GM12878 (cell line): Measurements from ENCODE around the gene ST6GALNAC3. TPM values are rescaled to one million over a fixed set of nuclear protein-coding genes. Genes with fewer than 3 reads are reported as not detected.

Experiments
- ATAC-seq: fragments of 200-7000 bp; cut with Tn5 transposase; 3 replicates; pipeline ENCODE4 v1.9.1; 2020; ENCODE audit warnings: mild to moderate bottlenecking, moderate library complexity
- BruUV-seq: library from RNA; stranded (reverse); fragments of 400-500 nt; replicated peaks from 2 replicates; lab custom pipeline; 2021; lab: Mats Ljungman, UMichigan
- CTCF ChIA-PET: fragments of 300-600 bp; sonication (Branson Sonifier 250); formaldehyde crosslinking; extraction: SDS; loops from one replicate; lab custom pipeline; 2021; ENCODE audit warnings: inconsistent platforms; lab: Yijun Ruan, JAX
- POLR2A ChIA-PET: fragments of 350-600 bp; formaldehyde crosslinking; extraction: SDS; loops from one replicate; lab custom pipeline; 2021; ENCODE audit warnings: inconsistent platforms; lab: Charles Lee
- RAD21 ChIA-PET: fragments of 300-600 bp; sonication (Branson Sonifier 250); formaldehyde crosslinking; loops from one replicate; lab custom pipeline; 2023; ENCODE audit warnings: antibody characterized with exemption; ENCODE audit not compliant: unreplicated experiment; lab: Charles Lee
- SMC1A ChIA-PET: fragments of 300-600 bp; sonication (Branson Sonifier 250); formaldehyde crosslinking; loops from one replicate; lab custom pipeline; 2023; ENCODE audit not compliant: unreplicated experiment, uncharacterized antibody; lab: Charles Lee
- DNase-seq: peaks from one replicate; pipeline ENCODE4 v3.0.0-alpha.2; 2011; ENCODE audit warnings: low read depth, low spot score
- FAIRE-seq: peaks from 3 replicates; lab custom pipeline; 2011; peaks lifted over from hg19 to GRCh38; lab: Jason Lieb, UNC
- H2AFZ ChIP-seq: 2 replicates; pipeline ENCODE4 v1.6.0; 2011; ENCODE audit warnings: low read depth, low read length, control low read depth; ENCODE audit not compliant: control insufficient read depth
- H3K27ac ChIP-seq: 2 replicates; pipeline ENCODE4 v1.5.1; 2011; ENCODE audit warnings: control low read depth; ENCODE audit not compliant: control insufficient read depth, insufficient read depth
- H3K27me3 ChIP-seq, 2 experiments: replicated peaks in 1 of 2; 2 replicates each; pipeline versions ENCODE4 v1.6.0 to v1.6.1; 2011; ENCODE audit warnings: low read length in 1 of 2; ENCODE audit not compliant: control insufficient read depth in 2 of 2, insufficient read depth in 2 of 2
- H3K36me3 ChIP-seq, 2 experiments: 2 replicates each; pipeline ENCODE4 v1.5.1; 2011; ENCODE audit warnings: low read length in 1 of 2; ENCODE audit not compliant: control insufficient read depth in 2 of 2, insufficient read depth in 2 of 2
- H3K4me1 ChIP-seq: 2 replicates; pipeline ENCODE4 v1.6.1; 2011; ENCODE audit warnings: mild to moderate bottlenecking, low read length, moderate library complexity, mixed read lengths; ENCODE audit not compliant: control insufficient read depth, insufficient read depth
- H3K4me2 ChIP-seq: 2 replicates; pipeline ENCODE4 v1.6.0; 2011; ENCODE audit warnings: control low read depth; ENCODE audit not compliant: control insufficient read depth, insufficient read depth
- H3K4me3 ChIP-seq: fragments of 200-600 bp; sonication (generic); 2 replicates; pipeline ENCODE4 v1.5.1; 2016
- H3K79me2 ChIP-seq: 2 replicates; pipeline ENCODE4 v1.6.0; 2011; ENCODE audit warnings: low read length; ENCODE audit not compliant: control insufficient read depth, insufficient read depth
- H3K9ac ChIP-seq: 2 replicates; pipeline ENCODE4 v1.8.0; 2011; ENCODE audit warnings: low read length, control low read depth, mixed read lengths; ENCODE audit not compliant: control insufficient read depth, insufficient read depth
- H3K9me3 ChIP-seq: replicated peaks from 3 replicates; pipeline ENCODE4 v1.5.1; 2011; ENCODE audit warnings: mild to moderate bottlenecking, low read length; ENCODE audit not compliant: control insufficient read depth, insufficient read depth
- H4K20me1 ChIP-seq: 2 replicates; pipeline ENCODE4 v1.6.0; 2011; ENCODE audit not compliant: control insufficient read depth, insufficient read depth
- ASH2L ChIP-seq: fragments of 300-600, 200-600 bp; sonication (generic); IDR thresholded peaks from 2 replicates; pipeline ENCODE4 v1.6.1; 2017; ENCODE audit warnings: low read depth, mild to moderate bottlenecking, borderline replicate concordance
- BHLHE40 ChIP-seq, 2 experiments: fragments of 450-650 bp in 1 of 2; IDR thresholded peaks; 2 replicates each; pipeline ENCODE4 v1.6.1; 2011 to 2017; ENCODE audit warnings: low read depth in 2 of 2, borderline replicate concordance in 1 of 2, improper control_type of control experiment in 1 of 2, low read length in 1 of 2, mild to moderate bottlenecking in 1 of 2
- FOXM1 ChIP-seq: IDR thresholded peaks from 2 replicates; pipeline ENCODE4 v1.6.1; 2012; ENCODE audit warnings: low read depth, mild to moderate bottlenecking, inconsistent platforms, low read length, moderate library complexity
- HCFC1 ChIP-seq: fragments of 150-350 bp; IDR thresholded peaks from 2 replicates; pipeline ENCODE4 v1.6.1; 2014; ENCODE audit warnings: low read length
- HDGF ChIP-seq: fragments of 450-650 bp; IDR thresholded peaks from 2 replicates; pipeline ENCODE4 v1.6.1; 2016; ENCODE audit warnings: antibody characterized with exemption
- KAT2A ChIP-seq: conservative IDR thresholded peaks from 2 replicates; pipeline ENCODE4 v1.6.1; 2011; ENCODE audit warnings: low read depth, low read length; ENCODE audit not compliant: control insufficient read depth
- KDM1A ChIP-seq: fragments of 200-600 bp; sonication (generic); IDR thresholded peaks from 2 replicates; pipeline ENCODE4 v1.6.1; 2016; ENCODE audit warnings: borderline replicate concordance
- MTA2 ChIP-seq: fragments of 450-650 bp; IDR thresholded peaks from 2 replicates; pipeline ENCODE4 v1.6.1; 2016; ENCODE audit warnings: low read depth, mild to moderate bottlenecking, moderate library complexity
- NFYA ChIP-seq: IDR thresholded peaks from 2 replicates; pipeline ENCODE4 v1.6.1; 2011; ENCODE audit warnings: low read depth, mild to moderate bottlenecking, low read length, improper control_type of control experiment, borderline replicate concordance
- PAX8 ChIP-seq: fragments of 450-650 bp; IDR thresholded peaks from 2 replicates; pipeline ENCODE4 v1.6.1; 2017; ENCODE audit warnings: mild to moderate bottlenecking, moderate library complexity
- POU2F2 ChIP-seq: IDR thresholded peaks from 3 replicates; pipeline ENCODE4 v1.6.1; 2011; ENCODE audit warnings: low read depth, mild to moderate bottlenecking, low read length, borderline replicate concordance
- RAD21 ChIP-seq: IDR thresholded peaks from 2 replicates; pipeline ENCODE4 v1.6.1; 2011; ENCODE audit warnings: mild to moderate bottlenecking, low read depth, low read length, moderate library complexity; ENCODE audit not compliant: insufficient read depth
- RB1 ChIP-seq: fragments of 450-650 bp; formaldehyde crosslinking; IDR thresholded peaks from 2 replicates; pipeline ENCODE4 v1.6.1; 2017; ENCODE audit warnings: mild to moderate bottlenecking, borderline replicate concordance
- RBBP5 ChIP-seq: fragments of 200-600 bp; sonication (generic); conservative IDR thresholded peaks from 2 replicates; pipeline ENCODE4 v1.6.1; 2016
- RELA ChIP-seq: fragments of 450-650 bp; IDR thresholded peaks from 2 replicates; pipeline ENCODE4 v1.8.0; 2014; ENCODE audit warnings: borderline replicate concordance; ENCODE audit not compliant: partially characterized antibody
- SMARCA5 ChIP-seq: fragments of 450-650 bp; IDR thresholded peaks from 2 replicates; pipeline ENCODE4 v1.6.1; 2017; ENCODE audit warnings: mild to moderate bottlenecking
- ZBED1 ChIP-seq: IDR thresholded peaks from 2 replicates; pipeline ENCODE4 v1.6.1; 2016; ENCODE audit warnings: borderline replicate concordance
- WGBS: methylation state at CpG from one replicate; pipeline ENCODE4 v1.1.6; 2016; ENCODE audit warnings: low lambda C conversion rate; ENCODE audit not compliant: insufficient replicate concordance, insufficient coverage; ENCODE audit errors: missing lambda C conversion rate; 5-methylcytosine and 5-hydroxymethylcytosine counted together
- in situ Hi-C: fragments of 300-500 bp; cut with MboI; formaldehyde crosslinking; loops from 9 replicates; pipeline ENCODE4 v1.14.3; 2018; ENCODE audit warnings: mixed read lengths
- intact Hi-C: fragments of 100-400 bp; cut with micrococcal nuclease; formaldehyde crosslinking; loops from one replicate; pipeline ENCODE4 v1.14.2; 2022; ENCODE audit not compliant: unreplicated experiment
- polyA plus RNA-seq, 11 experiments: library from polyadenylated mRNA; depleted of rRNA in 4 of 11; unstranded in 6 of 11; stranded (reverse) in 5 of 11; fragments of >200 nt; fragmentation: Nextera tagmentation in 4 of 11; fragmentation: Illumina TruSeq in 1 of 11; extraction: Ambion mirVana in 4 of 11; extraction: Trizol in 1 of 11; gene quantifications; 1 replicate in 1 of 11; 2 replicates in 10 of 11; pipeline versions ENCODE4 v1.2.1 to v1.2.3, GENCODE V29; 2011 to 2016; ENCODE audit warnings: inconsistent platforms in 2 of 11, missing spikeins in 2 of 11, low read depth in 1 of 11
- total RNA-seq, 4 experiments: library from RNA; depleted of rRNA in 3 of 4; stranded (reverse); fragments of >200 nt in 3 of 4; fragmentation: Illumina TruSeq in 1 of 4; extraction: Trizol in 1 of 4; gene quantifications; 2 replicates each; pipeline versions ENCODE4 v1.2.1 to v1.2.3, GENCODE V29; 2013 to 2021
- TF ChIP-seq, protein P1 (sequence below): fragments of 450-650 bp; formaldehyde crosslinking; IDR thresholded peaks from 2 replicates; pipeline ENCODE4 v1.5.0; 2022; ENCODE audit warnings: mild to moderate bottlenecking, missing genetic modification characterization
- TF ChIP-seq, protein P2 (sequence below): IDR thresholded peaks from 2 replicates; pipeline ENCODE4 v1.6.1; 2011; ENCODE audit warnings: borderline replicate concordance, low read depth, mild to moderate bottlenecking, moderate library complexity, low read length; ENCODE audit not compliant: insufficient read depth, poor library complexity, severe bottlenecking
- TF ChIP-seq, protein P3 (sequence below): fragments of 450-650 bp; conservative IDR thresholded peaks from 2 replicates; pipeline ENCODE4 v1.6.1; 2017; ENCODE audit warnings: mild to moderate bottlenecking, moderate library complexity

Gene ST6GALNAC3
- total and polyA plus RNA-seq, 10 of the 15 experiments (the other 5 are each of a cell fraction or from before 2014, with no cell fraction given): 0.04 to 0.68 (median 0.18) TPM; not detected in 3

DNA sequence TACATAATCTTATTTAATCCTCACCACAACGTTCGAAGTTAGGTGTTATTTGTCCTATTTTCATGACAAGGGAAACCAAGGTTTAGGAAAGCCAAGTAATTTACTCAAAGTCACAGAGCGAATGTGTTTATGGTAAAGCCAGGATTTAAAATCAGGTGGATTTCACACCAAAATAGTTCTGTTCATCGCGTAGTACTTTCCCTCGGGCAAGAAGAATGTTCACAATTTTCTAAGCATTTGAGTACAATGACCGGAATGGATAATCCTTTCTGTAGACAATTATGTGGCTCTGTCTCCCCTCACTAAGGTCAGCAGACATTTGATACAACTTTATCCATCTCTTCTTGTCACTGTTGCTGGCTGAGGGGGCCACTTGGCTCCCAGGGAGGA, 204.2 kb downstream of the ST6GALNAC3 start:
- Histone ChIP-seq H3K27me3 (no peaks in the 10 kb centered on the region), H2AFZ (no peak overlapping the region), H4K20me1 (no peaks in the 10 kb centered on the region), H3K9me3 (no peaks in the 10 kb centered on the region), H3K36me3 (no peaks in the 10 kb centered on the region), H3K27ac (no peak overlapping the region), H3K4me1 (no peaks in the 10 kb centered on the region), H3K79me2 (no peaks in the 10 kb centered on the region), H3K4me3 (no peak overlapping the region), H3K4me2 (no peak overlapping the region), H3K9ac (no peak overlapping the region)
- TF ChIP-seq MTA2: no peak
- TF ChIP-seq RBBP5: no peak
- no peak for TF ChIP-seq RB1
- TF ChIP-seq, protein P1, sequence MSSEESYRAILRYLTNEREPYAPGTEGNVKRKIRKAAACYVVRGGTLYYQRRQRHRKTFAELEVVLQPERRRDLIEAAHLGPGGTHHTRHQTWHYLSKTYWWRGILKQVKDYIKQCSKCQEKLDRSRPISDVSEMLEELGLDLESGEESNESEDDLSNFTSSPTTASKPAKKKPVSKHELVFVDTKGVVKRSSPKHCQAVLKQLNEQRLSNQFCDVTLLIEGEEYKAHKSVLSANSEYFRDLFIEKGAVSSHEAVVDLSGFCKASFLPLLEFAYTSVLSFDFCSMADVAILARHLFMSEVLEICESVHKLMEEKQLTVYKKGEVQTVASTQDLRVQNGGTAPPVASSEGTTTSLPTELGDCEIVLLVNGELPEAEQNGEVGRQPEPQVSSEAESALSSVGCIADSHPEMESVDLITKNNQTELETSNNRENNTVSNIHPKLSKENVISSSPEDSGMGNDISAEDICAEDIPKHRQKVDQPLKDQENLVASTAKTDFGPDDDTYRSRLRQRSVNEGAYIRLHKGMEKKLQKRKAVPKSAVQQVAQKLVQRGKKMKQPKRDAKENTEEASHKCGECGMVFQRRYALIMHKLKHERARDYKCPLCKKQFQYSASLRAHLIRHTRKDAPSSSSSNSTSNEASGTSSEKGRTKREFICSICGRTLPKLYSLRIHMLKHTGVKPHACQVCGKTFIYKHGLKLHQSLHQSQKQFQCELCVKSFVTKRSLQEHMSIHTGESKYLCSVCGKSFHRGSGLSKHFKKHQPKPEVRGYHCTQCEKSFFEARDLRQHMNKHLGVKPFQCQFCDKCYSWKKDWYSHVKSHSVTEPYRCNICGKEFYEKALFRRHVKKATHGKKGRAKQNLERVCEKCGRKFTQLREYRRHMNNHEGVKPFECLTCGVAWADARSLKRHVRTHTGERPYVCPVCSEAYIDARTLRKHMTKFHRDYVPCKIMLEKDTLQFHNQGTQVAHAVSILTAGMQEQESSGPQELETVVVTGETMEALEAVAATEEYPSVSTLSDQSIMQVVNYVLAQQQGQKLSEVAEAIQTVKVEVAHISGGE (CRISPR knock-in tag): no peak
- TF ChIP-seq, protein P2, sequence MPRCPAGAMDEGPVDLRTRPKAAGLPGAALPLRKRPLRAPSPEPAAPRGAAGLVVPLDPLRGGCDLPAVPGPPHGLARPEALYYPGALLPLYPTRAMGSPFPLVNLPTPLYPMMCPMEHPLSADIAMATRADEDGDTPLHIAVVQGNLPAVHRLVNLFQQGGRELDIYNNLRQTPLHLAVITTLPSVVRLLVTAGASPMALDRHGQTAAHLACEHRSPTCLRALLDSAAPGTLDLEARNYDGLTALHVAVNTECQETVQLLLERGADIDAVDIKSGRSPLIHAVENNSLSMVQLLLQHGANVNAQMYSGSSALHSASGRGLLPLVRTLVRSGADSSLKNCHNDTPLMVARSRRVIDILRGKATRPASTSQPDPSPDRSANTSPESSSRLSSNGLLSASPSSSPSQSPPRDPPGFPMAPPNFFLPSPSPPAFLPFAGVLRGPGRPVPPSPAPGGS: no peak
- TF ChIP-seq ZBED1: no peak
- no peak for TF ChIP-seq PAX8
- no peak for TF ChIP-seq POU2F2
- TF ChIP-seq HCFC1: no peak
- TF ChIP-seq SMARCA5: no peak
- TF ChIP-seq, protein P3, sequence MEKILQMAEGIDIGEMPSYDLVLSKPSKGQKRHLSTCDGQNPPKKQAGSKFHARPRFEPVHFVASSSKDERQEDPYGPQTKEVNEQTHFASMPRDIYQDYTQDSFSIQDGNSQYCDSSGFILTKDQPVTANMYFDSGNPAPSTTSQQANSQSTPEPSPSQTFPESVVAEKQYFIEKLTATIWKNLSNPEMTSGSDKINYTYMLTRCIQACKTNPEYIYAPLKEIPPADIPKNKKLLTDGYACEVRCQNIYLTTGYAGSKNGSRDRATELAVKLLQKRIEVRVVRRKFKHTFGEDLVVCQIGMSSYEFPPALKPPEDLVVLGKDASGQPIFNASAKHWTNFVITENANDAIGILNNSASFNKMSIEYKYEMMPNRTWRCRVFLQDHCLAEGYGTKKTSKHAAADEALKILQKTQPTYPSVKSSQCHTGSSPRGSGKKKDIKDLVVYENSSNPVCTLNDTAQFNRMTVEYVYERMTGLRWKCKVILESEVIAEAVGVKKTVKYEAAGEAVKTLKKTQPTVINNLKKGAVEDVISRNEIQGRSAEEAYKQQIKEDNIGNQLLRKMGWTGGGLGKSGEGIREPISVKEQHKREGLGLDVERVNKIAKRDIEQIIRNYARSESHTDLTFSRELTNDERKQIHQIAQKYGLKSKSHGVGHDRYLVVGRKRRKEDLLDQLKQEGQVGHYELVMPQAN: no peak
- TF ChIP-seq RAD21: no peak
- no peak for TF ChIP-seq KAT2A
- TF ChIP-seq NFYA: no peak
- TF ChIP-seq FOXM1: no peak
- TF ChIP-seq RELA: no peak
- TF ChIP-seq BHLHE40 (IDR thresholded peaks at IDR 0.05; ENCODE audit: borderline replicate concordance in 1 of 2, low read depth in 2 of 2, low read length in 1 of 2): no peak
- no peak for TF ChIP-seq HDGF
- no peak for TF ChIP-seq ASH2L
- no peak for TF ChIP-seq KDM1A
- DNase-seq (no peak), FAIRE-seq (no peak), ATAC-seq (no peak)
- ChIA-PET CTCF (no interaction called here), SMC1A (no interaction called here), POLR2A (no interaction called here), RAD21 (no interaction called here)
- in situ Hi-C loops (no loop called here), intact Hi-C loops (no loop called here)
- 55% methylated on average over 7 of the region's 7 CpGs for WGBS
- BruUV-seq: no TSS peak
